Bronchus fibroblast of lung (primary cell): ENCODE data around the gene ZNF580. TPM values are rescaled to one million over a fixed set of nuclear protein-coding genes. Genes with fewer than 3 reads are reported as not detected.

Source experiments
- total RNA-seq: library from RNA; depleted of rRNA; stranded (reverse); fragments of >200 nt; gene quantifications from 2 replicates; pipeline ENCODE4 v1.2.3, GENCODE V29; 2015

The ZNF580 gene, protein sequence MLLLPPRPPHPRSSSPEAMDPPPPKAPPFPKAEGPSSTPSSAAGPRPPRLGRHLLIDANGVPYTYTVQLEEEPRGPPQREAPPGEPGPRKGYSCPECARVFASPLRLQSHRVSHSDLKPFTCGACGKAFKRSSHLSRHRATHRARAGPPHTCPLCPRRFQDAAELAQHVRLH
- 10.4 and 15.0 TPM in 2 replicates for total RNA-seq

DNA sequence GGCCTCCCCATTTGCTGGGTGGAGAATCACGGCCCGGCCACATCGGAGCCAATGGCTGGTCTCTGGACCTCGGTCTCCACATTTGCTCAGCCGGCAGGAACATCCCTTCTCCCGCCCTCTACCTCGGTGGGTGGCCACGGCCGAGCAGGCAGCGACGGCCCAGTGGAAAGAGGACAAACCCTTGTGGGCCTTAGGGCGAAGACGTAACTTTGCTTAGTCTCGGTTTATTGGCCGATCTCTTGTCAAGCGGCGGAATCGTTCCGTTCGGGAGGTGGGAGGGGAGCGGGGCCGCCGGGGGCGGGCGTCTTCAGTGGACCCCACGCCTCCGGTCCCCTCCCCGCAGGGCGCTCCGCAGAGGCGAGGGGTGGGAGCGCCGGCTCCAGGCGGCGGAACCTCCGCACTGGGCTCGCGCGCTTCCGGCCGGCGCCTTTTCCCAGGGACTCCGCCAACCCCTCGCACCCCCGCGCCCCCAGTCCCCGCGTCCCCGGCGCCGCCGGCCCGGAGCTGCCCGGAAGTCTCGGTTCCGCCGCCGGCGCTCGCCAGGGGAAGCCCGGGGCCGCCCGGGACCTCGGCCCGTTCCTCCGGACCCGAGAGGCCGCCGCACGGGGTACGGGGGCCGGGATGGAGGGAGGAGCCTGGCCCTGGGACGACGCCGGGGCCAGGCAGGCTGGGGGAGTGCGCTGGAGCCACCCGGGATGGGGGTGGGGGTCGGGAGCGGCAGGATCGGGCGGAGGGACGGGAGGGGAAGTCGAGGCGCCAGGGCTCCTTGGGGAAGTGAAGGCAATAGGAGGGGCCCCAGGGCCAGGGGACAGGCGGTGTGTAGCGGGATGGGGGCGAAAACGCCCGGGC lies at the start of gene ZNF580:
TSS of gene ZNF580 (plus strand) at position 426 of the 849 bp plus-strand sequence. CDS start 1,507 bp downstream, outside the sequence.

GRCh38 chr19:55599468-55599841 lies 41.3 kb upstream of the ZNF580 start, which contains the start of gene FIZ1:
Gene FIZ1 (minus strand): TSS chr19:55599517. CDS start chr19:55597865, 1,652 bp downstream.

GRCh38 chr19:55599842-55600661 lies 40.8 kb upstream of the ZNF580 start, which contains the start of gene ZNF524:
Gene ZNF524 (plus strand): TSS chr19:55600288. CDS start chr19:55602113, 1,825 bp downstream.

DNA sequence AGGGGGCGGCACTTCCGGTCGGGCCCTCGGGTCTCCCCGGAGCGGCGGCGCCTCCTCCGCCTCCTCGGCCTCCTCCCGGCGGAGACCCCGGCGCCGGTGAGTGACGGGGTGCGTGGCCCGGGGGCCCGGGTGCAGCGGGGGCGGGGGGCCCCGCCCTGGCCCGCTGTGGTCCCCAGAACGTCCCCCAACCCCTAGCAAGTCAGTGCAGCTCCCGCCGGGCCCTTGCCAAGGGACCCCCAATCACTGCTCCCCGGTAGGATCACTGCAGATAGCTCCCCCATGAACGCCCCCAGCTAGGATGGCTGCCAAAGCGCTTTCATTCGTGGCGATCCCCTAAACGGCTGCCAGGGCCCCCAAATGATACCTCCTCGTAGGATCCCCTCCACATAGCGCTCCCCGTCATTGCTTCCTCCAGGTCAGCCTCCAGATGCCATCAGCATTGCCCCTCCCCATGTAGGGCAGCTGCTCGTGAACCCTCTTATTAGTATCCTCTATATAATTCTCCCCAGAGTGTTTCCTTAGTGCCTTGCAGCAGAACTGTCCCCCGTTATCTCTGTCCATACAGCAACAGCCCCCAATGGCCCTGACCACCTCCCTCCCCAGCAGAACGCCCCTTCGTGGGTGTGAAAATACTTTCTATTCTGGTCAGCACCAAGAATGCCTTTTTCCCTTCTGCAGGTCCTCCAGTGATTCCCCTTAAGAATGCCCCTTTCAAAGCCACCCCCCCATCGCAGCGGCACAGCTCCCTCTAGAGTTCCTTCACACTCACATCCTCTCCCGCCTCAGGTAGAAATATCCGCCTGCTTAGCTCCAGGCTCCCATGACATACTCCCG lies 34.9 kb upstream of the ZNF580 start, which contains the start of gene ZNF865:
TSS of gene ZNF865 (plus strand) at position 11 of the 834 bp plus-strand sequence. CDS start 7,972 bp downstream, outside the sequence.

GRCh38 chr19:55624109-55625003 lies 16.4 kb upstream of the ZNF580 start, which contains the start of gene ZNF784:
Gene ZNF784 (minus strand): TSS chr19:55624566. CDS start chr19:55624561, 5 bp downstream.

DNA sequence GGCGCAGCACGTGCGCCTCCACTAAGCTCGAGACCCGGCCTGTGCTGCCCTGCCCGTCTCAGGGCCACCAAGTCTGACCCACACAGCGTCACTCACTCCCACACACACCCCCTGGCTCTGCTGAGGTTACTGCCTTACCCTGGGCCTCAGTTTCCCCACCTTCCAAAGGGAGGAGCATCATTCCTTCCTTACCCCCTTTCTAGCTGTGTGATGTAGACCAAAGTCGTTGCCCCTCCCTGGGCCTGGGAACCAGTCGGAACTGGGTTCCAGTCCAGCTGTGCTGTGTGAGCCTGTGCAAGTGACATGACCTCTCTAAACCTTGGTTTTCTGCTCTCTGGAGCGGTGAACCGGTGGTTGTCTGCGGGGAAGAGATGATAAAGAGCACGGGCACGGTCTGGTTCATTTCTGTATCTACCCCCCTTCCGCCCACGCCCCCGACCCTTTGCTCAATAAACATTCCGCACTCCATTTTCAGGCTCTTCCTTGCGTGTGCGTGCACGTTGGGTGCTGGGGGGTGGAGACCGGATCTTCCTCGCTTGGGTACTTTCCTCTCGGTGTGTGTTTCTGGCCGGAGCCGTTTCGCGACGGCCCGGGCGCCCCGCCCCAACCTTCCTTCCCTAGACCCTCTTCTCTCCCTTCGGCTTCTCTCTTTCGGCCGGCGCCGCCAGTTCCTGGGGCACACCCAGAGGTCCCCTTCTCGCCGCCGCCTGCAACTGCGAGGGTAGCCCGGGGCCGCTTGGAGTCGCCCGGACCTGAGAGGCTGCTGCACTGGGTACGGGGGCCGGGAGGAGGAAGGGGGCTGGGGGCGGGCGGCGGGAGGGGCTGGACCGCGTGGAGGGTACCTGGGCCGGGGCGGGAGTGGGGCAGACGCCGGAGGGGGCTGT lies 2.4 kb downstream of the ZNF580 start, which contains the start of gene ZNF581:
TSS of gene ZNF581 (plus strand) at position 647 of the 884 bp plus-strand sequence. CDS start 923 bp downstream, outside the sequence.

GRCh38 chr19:55647732-55648584 lies 7.2 kb downstream of the ZNF580 start, which contains the start of gene CCDC106:
Gene CCDC106 (plus strand): TSS chr19:55648212. CDS start chr19:55649047, 835 bp downstream.

GRCh38 chr19:55654868-55655647 lies 14.3 kb downstream of the ZNF580 start, which contains the start of gene U2AF2:
Gene U2AF2 (plus strand): TSS chr19:55655035. CDS start chr19:55655105, 70 bp downstream.

DNA sequence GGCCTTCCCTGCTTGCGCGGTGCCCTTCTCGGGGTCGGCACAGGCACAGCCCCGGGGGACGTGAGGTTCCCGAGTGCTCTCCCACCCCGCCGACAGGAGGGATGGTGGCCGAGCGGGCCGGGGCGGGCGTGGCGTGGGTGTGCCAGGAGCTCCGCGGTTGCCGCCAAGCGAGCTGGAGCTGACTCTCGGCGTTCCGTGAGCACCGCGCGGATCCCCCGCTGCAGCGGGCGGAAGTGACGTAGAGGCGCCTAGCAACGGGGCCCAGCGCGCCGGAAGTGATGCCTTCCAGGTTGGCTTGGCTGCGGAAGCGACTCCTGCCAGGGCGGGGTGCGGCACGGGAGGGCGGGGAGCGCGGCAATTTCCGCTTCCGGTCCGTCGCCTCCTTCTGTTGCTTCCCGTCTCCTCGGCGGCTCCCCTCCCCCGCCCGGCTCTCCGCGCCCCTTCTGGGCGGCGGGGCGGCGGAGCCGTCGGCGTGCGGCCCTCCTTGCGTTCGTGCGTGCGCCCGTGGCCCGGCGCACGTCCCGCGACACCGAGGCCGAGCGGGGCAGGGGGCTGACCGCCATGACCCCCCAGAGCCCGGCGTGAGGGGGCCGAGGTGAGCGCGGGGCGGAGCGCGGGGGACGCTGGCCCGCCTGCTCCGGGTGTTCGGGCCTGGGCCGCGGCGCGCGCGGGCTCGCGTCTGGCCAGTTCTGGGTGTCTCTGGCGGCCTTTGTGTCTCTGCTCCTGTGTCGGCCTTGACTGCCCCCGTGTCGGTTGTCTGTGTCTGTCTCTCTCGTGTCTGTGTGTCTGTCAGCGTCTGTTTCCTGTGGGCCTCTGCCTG lies 34.2 kb downstream of the ZNF580 start, which contains the start of gene EPN1:
TSS of gene EPN1 (plus strand) at position 386 of the 820 bp plus-strand sequence. CDS start 3,402 bp downstream, outside the sequence.

Other genes starting within 250 kb of the ZNF580 start
- 249 and 263 TPM in 2 replicates for gene UBE2S, start 233.2 kb upstream of the ZNF580 start, total RNA-seq
- gene SHISA7, start 197.7 kb upstream of the ZNF580 start, total RNA-seq: not detected in 2 replicates
- 74.8 and 86.4 TPM in 2 replicates for gene ISOC2, start 179.4 kb upstream of the ZNF580 start, total RNA-seq
- not detected in 2 replicates for gene C19orf85, start 176.3 kb upstream of the ZNF580 start, total RNA-seq
- gene ZNF628, start 164.4 kb upstream of the ZNF580 start, total RNA-seq: 5.4 and 9.4 TPM in 2 replicates
- gene NAT14, start 155.8 kb upstream of the ZNF580 start, total RNA-seq: 25.1 and 29.8 TPM in 2 replicates
- gene SSC5D, start 152.6 kb upstream of the ZNF580 start, total RNA-seq: 0.89 and 1.7 TPM in 2 replicates
- gene SBK2, start 103.9 kb upstream of the ZNF580 start, total RNA-seq: not detected in 2 replicates
- gene SBK3, start 95.5 kb upstream of the ZNF580 start, total RNA-seq: 0.15 TPM in 1 of 2 replicates, not detected in the other
- 5.0 and 5.2 TPM in 2 replicates for gene ZNF579, start 60.2 kb upstream of the ZNF580 start, total RNA-seq
- gene FIZ1, start 41.5 kb upstream of the ZNF580 start, total RNA-seq: 4.5 and 4.9 TPM in 2 replicates
- 19.3 and 19.7 TPM in 2 replicates for gene ZNF524, start 40.7 kb upstream of the ZNF580 start, total RNA-seq
- 2.4 and 3.2 TPM in 2 replicates for gene ZNF865, start 35.4 kb upstream of the ZNF580 start, total RNA-seq
- gene ZNF784, start 16.4 kb upstream of the ZNF580 start, total RNA-seq: 1.9 and 3.0 TPM in 2 replicates
- 20.5 and 26.3 TPM in 2 replicates for gene ZNF581, start 2.6 kb downstream of the ZNF580 start, total RNA-seq
- 14.7 and 15.6 TPM in 2 replicates for gene CCDC106, start 7.2 kb downstream of the ZNF580 start, total RNA-seq
- 197 and 225 TPM in 2 replicates for gene U2AF2, start 14.0 kb downstream of the ZNF580 start, total RNA-seq
- 103 and 112 TPM in 2 replicates for gene EPN1, start 34.2 kb downstream of the ZNF580 start, total RNA-seq
- gene NLRP9, start 97.4 kb downstream of the ZNF580 start, total RNA-seq: not detected in 2 replicates
- gene RFPL4A, start 118.1 kb downstream of the ZNF580 start, total RNA-seq: not detected in 2 replicates
- not detected in 2 replicates for gene RFPL4AL1, start 128.1 kb downstream of the ZNF580 start, total RNA-seq
- gene NLRP11, start 191.0 kb downstream of the ZNF580 start, total RNA-seq: not detected in 2 replicates
- gene NLRP4, start 195.5 kb downstream of the ZNF580 start, total RNA-seq: not detected in 2 replicates